Uterus (tissue), 4 donors: ENCODE measurements around the gene ASIC3. TPM values are rescaled to one million over a fixed set of nuclear protein-coding genes. Genes with fewer than 3 reads are reported as not detected.
A peak's percentile ranks its signal among the peaks of the same experiment; 100 is the strongest.

ENCODE experiments used
- DNase-seq, 2 donors: peaks; one replicate each; pipeline ENCODE4 v3.0.0-alpha.2; 2019 to 2020
- H3K27ac ChIP-seq, 2 donors: fragments of 200-600 bp; sonication (generic); 1 replicate in 1 of 2; 2 replicates in 1 of 2; pipeline ENCODE4 v1.5.1; 2016 to 2018
- H3K27me3 ChIP-seq, 2 donors: fragments of 200-600 bp; sonication (generic); one replicate each; pipeline ENCODE4 v1.5.1; 2018 to 2019; ENCODE audit warnings: control low read depth in 1 of 2
- H3K36me3 ChIP-seq, 2 donors: fragments of 200-600 bp; sonication (generic); one replicate each; pipeline ENCODE4 v1.5.1; 2019; ENCODE audit warnings: control low read depth in 1 of 2
- H3K4me1 ChIP-seq, 2 donors: fragments of 200-600 bp; sonication (generic); one replicate each; pipeline ENCODE4 v1.5.1; 2018 to 2019; ENCODE audit warnings: control low read depth in 1 of 2
- H3K4me3 ChIP-seq, 2 donors: fragments of 200-600 bp; sonication (generic); 1 replicate in 1 of 2; 2 replicates in 1 of 2; pipeline ENCODE4 v1.5.1; 2018 to 2019; ENCODE audit warnings: mild to moderate bottlenecking in 1 of 2
- H3K9me3 ChIP-seq, 2 donors: fragments of 200-600 bp; sonication (generic); one replicate each; pipeline ENCODE4 v1.5.1; 2019; ENCODE audit warnings: control low read depth in 1 of 2
- POLR2A ChIP-seq, 2 donors: fragments of 450-650 bp; IDR thresholded peaks; one replicate each; pipeline ENCODE4 v1.6.1; 2016; ENCODE audit warnings: antibody characterized with exemption in 2 of 2, mild to moderate bottlenecking in 1 of 2, moderate library complexity in 1 of 2
- intact Hi-C: fragments of 100-400 bp; cut with DNase I; formaldehyde crosslinking; loops from one replicate; pipeline ENCODE4 v1.15.1; 2023; ENCODE audit warnings: low total_unique reads
- total RNA-seq, 4 donors: library from RNA; depleted of rRNA in 3 of 4; stranded (reverse); fragments of >200 nt in 3 of 4; gene quantifications; one replicate each; pipeline versions ENCODE4 v1.1.0 to v1.2.4, GENCODE V29; 2014 to 2023
- TF ChIP-seq, protein P1 (sequence below), 4 experiments: fragments of 200-600 bp in 2 of 4; fragments of 450-650 bp in 2 of 4; sonication (generic) in 2 of 4; IDR thresholded peaks; one replicate each; pipeline ENCODE4 v1.5.1; 2016 to 2019; ENCODE audit warnings: antibody characterized with exemption in 4 of 4, mild to moderate bottlenecking in 2 of 4, moderate library complexity in 1 of 4
- donor health status: DM: yes; HTN: yes; CAD: no.

ASIC3 gene
- total RNA-seq, 4 donors from 2014 or later: 1.0 to 16.8 (median 1.3) TPM; not detected in 1

DNA sequence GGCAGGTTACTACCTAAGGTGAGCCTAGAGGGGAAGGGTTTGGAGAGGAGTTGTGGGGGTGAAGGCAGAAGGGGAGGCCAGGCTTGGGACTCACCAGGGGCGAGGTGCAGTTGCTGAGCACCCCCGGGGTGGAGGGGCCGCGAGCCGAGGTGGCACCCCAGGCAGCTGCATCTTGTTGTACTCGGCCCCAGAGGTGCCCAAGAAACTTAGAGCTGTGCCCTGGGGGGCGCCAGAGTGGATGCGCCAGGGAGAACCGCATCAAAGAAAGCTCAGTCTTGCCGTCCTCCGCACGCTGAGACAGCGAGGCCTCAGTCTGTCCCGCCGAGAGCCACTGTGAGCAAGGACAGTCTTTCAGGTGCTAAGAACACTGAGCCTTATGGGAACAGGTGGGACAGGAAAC lies 31.4 kb upstream of the ASIC3 start:
- Histone ChIP-seq H3K27ac (no peak overlapping the region), H3K4me3 (no peak overlapping the region), H3K4me1 (peaks cover 0 to 18% of the 10 kb centered on the region in 2 donors), H3K27me3 (peaks cover 5 to 10% of the 10 kb centered on the region in 2 donors), H3K36me3 (no peaks in the 10 kb centered on the region), H3K9me3 (no peaks in the 10 kb centered on the region)
- intact Hi-C loops: no loop called here
- no peak for DNase-seq
- TF ChIP-seq, protein P1, sequence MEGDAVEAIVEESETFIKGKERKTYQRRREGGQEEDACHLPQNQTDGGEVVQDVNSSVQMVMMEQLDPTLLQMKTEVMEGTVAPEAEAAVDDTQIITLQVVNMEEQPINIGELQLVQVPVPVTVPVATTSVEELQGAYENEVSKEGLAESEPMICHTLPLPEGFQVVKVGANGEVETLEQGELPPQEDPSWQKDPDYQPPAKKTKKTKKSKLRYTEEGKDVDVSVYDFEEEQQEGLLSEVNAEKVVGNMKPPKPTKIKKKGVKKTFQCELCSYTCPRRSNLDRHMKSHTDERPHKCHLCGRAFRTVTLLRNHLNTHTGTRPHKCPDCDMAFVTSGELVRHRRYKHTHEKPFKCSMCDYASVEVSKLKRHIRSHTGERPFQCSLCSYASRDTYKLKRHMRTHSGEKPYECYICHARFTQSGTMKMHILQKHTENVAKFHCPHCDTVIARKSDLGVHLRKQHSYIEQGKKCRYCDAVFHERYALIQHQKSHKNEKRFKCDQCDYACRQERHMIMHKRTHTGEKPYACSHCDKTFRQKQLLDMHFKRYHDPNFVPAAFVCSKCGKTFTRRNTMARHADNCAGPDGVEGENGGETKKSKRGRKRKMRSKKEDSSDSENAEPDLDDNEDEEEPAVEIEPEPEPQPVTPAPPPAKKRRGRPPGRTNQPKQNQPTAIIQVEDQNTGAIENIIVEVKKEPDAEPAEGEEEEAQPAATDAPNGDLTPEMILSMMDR (IDR thresholded peaks at IDR 0.05): no peak
- no peak for TF ChIP-seq POLR2A (IDR thresholded peaks at IDR 0.05)

DNA sequence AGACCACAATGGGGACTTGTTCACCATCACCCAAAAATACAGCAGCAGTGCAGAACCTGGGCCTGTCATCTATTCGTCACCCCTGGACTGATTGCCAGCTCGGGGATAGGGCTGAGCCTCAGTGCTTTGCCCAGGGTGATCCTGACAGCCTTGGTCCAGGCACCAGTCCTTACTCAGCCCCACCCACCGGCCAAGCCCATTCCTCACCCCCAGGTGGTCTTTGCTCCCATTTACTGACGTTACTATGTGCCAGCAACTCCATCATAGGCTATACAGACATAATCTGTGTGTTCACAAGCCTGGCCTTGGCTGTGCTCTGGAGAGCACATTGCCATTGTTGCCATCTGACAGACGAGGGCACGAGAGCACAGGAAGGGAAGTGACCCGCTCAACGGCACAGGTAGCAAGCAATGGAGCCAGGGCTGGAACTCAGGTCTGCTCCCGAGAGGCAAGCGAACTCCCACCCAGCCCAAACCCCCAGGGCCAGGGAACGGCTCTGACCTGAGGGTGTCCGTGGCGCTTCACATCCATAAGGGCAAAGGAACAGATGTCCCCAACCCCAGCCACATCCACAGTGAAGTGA lies 30.9 kb upstream of the ASIC3 start:
- no peak overlapping the region for H3K27ac ChIP-seq
- H3K9me3 ChIP-seq: no peaks in the 10 kb centered on the region
- H3K36me3 ChIP-seq: no peaks in the 10 kb centered on the region
- intact Hi-C loops: no loop called here
- H3K4me3 ChIP-seq: no peak overlapping the region
- H3K4me1 ChIP-seq: peaks cover 0 to 18% of the 10 kb centered on the region in 2 donors
- TF ChIP-seq, protein P1 (IDR thresholded peaks at IDR 0.05): no peak
- TF ChIP-seq POLR2A (IDR thresholded peaks at IDR 0.05): no peak
- no peak for DNase-seq
- H3K27me3 ChIP-seq: peaks cover 5 to 10% of the 10 kb centered on the region in 2 donors

DNA sequence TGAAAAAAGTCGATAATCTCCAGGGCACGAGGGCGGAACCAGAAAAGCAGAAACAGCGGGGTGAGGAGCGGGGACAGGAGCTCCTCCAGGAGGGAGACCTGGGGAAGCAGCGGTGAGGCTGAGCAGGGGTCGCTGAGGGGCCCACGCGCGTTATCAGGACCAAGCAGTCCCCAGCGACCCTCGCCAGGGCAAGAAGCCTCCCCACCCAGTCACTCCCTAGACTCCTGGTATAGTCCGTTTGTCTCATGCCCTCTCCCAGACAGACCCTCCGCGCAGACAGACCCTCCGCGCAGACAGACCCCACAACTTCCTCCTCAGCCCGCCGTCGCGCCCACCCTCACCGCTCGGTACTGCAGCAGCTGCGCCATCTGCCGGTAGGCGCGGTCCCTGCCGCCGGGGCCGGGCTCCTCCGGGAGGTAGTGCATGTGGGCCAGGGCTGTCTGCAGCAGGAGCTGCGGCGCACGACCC lies 30.3 kb upstream of the ASIC3 start:
- intact Hi-C loops: no loop called here
- DNase-seq: peak; percentile 53 to 67
- Histone ChIP-seq H3K27ac (no peak overlapping the region), H3K27me3 (peaks cover 5 to 10% of the 10 kb centered on the region in 2 donors), H3K36me3 (no peaks in the 10 kb centered on the region), H3K4me3 (no peak overlapping the region), H3K9me3 (no peaks in the 10 kb centered on the region), H3K4me1 (peaks cover 0 to 18% of the 10 kb centered on the region in 2 donors)
- TF ChIP-seq, protein P1 (IDR thresholded peaks at IDR 0.05): peak; percentile 85 to 91 (median 88)
- no peak for TF ChIP-seq POLR2A (IDR thresholded peaks at IDR 0.05)

DNA sequence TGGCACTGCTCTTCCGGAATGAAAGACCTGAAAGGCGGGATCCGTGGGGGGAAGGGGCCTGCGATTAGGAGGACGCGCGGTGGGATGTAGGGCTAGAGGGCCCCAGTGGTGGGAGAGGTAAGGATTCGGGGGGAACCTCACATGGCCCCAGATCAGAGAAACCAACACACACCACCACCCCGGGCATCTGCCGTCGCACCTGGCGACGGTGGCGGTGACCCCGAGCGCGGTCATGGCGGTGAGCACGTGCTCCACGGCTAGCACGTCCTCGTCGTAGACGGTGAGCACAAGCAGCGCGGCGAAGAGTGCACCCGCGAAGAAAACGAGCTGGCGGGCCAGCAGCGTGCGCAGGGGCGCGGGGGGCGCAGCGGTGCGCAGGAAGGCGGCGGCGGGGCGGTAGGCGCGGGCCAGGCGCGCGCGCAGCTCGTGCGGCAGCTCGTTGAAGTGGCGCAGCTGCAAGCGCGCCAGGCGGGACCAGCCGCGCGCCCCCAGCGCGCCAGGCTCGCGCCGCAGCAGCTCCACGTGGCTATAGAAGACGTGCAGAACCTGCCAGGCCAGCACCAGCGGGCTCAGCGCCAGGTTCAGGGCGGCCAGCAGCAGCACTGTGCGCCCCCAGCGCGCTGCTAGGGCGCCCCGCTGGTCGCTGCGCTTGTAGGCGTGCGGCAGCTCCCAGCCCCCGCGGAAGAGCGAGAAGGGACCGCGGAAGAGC lies 29.8 kb upstream of the ASIC3 start:
- Histone ChIP-seq H3K4me3 (peak overlapping the region in 1 of 2 donors; percentile 14), H3K9me3 (no peaks in the 10 kb centered on the region)
- TF ChIP-seq, protein P1 (IDR thresholded peaks at IDR 0.05): no peak
- no peak for TF ChIP-seq POLR2A (IDR thresholded peaks at IDR 0.05)

DNA sequence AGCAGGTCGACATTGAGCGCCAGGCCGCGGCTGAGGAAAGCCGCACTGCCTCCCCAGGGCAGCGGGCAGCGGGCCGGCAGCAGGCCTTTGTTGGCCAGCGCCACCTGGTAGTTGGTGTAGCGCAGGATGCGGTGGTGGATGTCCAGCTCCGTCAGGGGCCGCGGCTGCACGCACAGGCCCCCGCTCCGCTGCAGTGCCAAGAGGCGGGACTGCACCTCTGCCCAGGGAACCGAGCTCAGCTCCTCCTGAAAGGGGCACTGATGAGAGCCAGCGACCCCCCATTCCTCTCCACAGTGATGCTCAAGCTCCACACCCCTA lies 29.2 kb upstream of the ASIC3 start:
- no peak for DNase-seq
- H3K36me3 ChIP-seq: no peaks in the 10 kb centered on the region
- H3K27ac ChIP-seq: no peak overlapping the region
- no peaks in the 10 kb centered on the region for H3K9me3 ChIP-seq
- H3K4me3 ChIP-seq: peak overlapping the region in 1 of 2 donors; percentile 14
- TF ChIP-seq, protein P1 (IDR thresholded peaks at IDR 0.05): no peak
- TF ChIP-seq POLR2A (IDR thresholded peaks at IDR 0.05): no peak
- peaks cover 0 to 14% of the 10 kb centered on the region in 2 donors for H3K4me1 ChIP-seq
- intact Hi-C loops: no loop called here
- H3K27me3 ChIP-seq: peaks cover 5% of the 10 kb centered on the region in 2 donors

More for the DNA sequence above, 29.8 kb upstream of the ASIC3 start:
- intact Hi-C loops: no loop called here
- no peak for DNase-seq
- peaks cover 5 to 10% of the 10 kb centered on the region in 2 donors for H3K27me3 ChIP-seq
- H3K4me1 ChIP-seq: peaks cover 0 to 14% of the 10 kb centered on the region in 2 donors
- H3K27ac ChIP-seq: no peak overlapping the region
- H3K36me3 ChIP-seq: no peaks in the 10 kb centered on the region
